Inflammatory macrophage (primary cell): Measurements from ENCODE around the gene RHOV.

Experiments
- DNase-seq, 2 donors: peaks; one replicate each; pipeline ENCODE4 v3.0.0-alpha.2; 2020 to 2022

RHOV gene

DNA sequence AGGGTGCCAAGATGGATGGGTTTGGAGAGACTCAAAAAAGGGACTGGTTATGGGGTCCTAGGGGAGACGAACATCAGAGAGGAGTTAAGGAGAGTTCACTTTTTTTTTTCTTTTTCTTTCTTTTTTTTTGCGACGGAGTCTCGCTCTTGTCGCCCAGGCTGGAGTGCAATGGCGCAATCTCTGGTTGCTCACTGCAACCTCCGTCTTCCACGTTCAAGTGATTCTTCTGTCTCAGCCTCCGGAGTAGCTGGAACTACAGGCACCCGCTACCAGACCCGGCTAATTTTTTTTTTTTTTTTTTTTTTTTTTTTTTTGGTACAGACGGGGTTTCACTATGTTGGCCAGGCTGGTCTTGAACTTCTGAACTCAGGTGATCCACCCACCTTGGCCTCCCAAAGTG, 29.0 kb downstream of the RHOV start:
- DNase-seq, result peak; percentile 48 to 51

DNA sequence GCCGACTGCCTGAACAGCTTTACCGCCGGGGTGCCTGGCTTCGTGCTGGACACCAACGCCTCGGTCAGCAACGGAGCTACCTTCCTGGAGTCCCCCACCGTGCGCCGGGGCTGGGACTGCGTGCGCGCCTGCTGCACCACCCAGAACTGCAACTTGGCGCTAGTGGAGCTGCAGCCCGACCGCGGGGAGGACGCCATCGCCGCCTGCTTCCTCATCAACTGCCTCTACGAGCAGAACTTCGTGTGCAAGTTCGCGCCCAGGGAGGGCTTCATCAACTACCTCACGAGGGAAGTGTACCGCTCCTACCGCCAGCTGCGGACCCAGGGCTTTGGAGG, 29.4 kb downstream of the RHOV start:
- peak; percentile 35 to 64 for DNase-seq

DNA sequence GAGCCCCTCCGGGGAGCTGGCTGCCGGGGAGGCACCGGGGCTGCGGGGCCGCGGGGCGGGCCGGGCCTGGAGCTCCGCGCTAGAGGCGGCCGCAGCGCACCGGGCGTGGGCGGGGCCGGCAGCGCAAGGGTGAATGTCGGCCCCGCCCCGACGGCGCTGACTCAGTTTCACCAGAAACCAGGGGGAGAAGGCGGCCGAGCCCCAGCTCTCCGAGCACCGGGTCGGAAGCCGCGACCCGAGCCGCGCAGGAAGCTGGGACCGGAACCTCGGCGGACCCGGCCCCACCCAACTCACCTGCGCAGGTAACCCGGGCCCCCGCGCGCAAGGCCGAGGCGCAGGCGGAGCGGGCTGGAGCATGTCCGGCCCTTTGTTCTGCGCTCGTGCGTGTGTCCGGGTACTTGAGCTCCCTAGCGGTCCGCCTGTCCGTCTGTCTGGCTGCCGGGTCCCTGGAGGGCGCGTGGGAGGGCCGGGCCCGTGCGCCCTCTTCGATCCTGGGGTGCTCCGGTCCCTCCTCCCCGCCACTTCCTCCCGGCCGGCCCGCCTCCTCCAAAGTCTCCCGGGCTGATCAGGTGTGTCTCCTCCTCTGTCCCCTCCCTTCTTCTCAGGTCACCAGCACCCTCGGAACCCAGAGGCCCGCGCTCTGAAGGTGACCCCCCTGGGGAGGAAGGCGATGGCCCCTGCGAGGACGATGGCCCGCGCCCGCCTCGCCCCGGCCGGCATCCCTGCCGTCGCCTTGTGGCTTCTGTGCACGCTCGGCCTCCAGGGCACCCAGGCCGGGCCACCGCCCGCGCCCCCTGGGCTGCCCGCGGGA, 29.9 kb downstream of the RHOV start, which contains the start of gene SPINT1:
Gene SPINT1, plus strand, starts transcription at position 164 of the 811 bp plus-strand sequence. Its CDS starts 507 bp downstream, at position 671.
- peak; percentile 28 to 63 for DNase-seq

DNA sequence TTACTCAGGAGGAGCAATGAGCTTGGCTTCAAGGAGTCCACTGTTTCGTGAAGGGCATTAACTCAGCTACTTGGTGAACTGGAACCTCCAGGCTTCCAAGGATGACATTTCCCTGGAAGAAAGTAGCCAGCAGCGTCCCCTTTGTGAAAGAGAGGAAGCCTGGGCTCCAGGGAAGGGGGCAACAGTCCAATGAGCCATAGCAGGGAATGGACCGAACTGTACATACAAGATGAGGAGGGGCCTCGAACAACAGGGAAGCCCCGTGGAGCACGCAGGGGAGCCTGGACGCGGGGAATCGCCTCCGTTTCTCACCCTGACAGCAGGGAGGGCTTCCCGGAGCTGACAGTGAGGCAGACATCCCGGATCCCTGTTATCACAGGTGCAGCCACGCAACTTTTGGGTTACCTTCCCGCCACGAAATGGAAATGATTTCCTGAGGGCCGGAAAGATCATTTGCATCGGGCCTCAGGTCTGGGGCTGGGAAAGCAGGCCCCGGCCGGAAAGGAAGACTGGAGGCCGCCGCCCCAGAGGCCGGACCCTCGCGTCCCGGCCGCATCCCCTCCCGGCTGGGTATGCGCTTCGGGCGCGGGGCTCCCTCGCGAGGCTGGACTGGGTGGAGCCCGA, 30.7 kb downstream of the RHOV start:
- no peak for DNase-seq

DNA sequence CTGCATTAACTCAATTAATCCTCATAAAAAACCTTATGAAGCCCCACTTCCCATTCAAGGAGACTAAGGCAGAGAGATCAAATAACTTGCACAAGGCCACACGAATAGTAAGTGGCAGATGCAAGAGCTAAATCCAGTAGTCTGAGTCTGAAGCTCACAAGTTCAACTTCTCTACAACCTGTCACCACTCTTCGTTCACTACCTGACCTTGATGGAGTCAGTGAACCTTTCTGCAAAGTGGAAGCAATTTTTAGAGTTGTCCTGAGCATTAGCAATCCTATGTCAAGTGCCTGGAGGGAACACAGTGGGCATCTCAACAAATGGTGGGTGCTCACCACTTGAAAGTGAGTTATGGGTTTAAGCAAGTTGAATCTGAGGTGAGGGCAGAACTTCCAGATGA, 32.3 kb downstream of the RHOV start:
- DNase-seq, result no peak

DNA sequence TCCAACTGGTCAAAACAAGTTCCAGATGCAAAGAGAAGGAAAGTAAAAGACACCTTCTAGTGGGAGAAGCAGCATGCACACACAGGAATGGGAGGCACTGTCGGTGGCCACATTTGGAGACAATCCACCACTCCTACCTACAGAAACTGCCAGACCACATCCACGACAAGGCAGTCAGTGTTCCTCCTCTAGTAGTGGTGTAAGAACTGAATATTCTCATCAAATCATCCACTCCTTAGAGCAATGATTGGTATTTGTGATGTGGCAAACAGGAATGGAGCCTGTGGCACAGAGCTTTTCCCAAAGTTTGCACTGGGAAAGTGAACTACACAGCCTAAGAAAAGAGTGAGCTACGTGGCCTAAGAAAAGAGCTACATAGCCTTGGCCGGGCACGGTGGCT, 35.3 kb downstream of the RHOV start:
- no peak for DNase-seq

DNA sequence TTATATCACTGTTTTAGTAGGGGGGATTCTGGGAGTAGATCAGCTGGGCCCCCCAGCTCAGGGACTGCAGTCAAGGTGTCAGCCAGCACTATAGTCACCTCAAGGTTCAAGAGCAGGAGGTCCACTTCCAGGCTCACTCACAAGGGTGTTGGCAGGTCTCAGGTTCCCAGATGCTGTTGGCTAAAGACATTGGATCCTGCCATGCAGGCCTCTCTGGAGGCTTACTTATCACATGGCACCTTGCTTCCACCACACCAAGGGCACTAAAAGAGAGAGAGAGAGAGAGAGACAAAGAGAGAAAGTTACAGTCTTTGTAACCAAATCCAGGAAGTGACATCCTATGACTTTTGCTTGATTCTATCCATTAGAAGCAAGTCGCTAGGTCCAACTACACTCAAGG, 38.0 kb downstream of the RHOV start:
- no peak for DNase-seq

DNA sequence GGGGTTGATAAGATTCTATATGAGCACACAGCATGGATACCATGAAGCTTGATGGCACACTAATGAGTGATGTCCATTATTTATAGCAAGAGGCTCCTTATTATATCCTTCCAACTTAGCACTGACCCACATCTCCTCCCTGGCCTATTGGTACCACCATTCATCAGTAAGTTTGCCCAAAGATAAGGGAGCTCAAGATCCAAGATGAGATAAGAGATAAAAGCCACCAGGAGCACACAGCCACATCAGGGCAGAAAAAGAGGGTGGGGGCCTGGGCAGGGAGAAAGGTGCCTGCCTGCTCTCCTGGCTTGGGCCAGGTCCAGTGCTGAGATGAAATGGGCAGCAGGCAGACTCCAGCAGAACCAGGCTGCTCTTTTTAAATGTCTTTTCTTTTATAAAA, 41.1 kb downstream of the RHOV start:
- no peak for DNase-seq

DNA sequence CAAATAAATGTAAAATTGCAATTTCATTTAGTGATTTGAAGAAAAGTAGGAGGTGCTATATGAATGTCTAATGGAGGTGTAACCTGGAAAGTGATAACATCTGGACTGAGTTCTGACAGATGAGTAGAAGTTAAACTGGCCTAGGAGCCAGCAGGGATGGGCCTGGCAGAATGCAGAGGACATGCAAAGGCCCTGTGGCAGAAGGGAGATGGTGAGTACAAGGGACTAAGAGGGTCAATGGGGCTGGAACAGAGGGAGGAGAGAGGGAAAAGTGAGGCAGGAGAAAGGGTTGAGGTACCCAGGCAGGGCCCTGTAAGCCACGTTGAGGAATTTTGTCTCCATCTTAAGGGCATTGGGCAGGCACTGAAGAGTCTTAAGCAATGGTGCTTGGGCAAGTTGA, 42.2 kb downstream of the RHOV start:
- DNase-seq, result no peak

DNA sequence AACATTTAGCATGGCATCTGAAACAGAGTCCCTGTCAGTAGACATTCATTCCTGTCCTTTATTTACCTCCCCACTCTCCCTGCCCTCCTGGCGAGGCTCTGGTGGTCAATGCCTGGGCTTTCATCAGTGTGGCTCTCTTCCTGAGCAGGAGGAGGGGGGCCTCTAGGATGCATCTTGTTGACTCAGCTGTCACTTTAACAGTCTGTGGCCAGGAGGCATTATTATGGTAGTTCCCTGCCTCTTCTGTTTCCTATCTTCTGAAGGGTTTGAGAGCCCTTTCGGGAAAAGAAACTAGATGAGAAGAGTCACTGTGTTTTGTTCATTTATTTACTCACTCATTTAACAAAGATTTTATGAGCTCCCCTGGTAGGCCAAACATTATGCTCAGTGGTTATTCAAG, 43.1 kb downstream of the RHOV start:
- DNase-seq, result no peak

DNA sequence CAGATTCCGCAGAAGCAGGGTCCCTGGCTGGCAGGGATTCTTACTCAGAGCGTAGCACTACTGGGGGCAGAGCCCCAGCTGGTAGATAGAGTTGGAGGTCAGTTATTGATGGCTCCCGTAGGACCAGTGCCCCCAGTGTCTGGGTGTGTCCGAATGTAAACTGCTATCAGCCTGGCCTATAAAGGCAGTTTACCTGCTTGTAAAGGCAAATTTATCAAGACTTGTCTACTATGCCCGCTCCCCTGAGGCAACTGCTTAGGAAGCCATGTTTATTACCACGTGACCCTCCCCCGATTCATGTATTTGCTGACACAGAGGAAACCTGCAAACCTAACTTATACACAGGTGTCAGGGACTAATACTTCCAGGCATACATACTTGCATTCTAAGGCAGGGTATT, 44.9 kb downstream of the RHOV start:
- DNase-seq, result no peak

DNA sequence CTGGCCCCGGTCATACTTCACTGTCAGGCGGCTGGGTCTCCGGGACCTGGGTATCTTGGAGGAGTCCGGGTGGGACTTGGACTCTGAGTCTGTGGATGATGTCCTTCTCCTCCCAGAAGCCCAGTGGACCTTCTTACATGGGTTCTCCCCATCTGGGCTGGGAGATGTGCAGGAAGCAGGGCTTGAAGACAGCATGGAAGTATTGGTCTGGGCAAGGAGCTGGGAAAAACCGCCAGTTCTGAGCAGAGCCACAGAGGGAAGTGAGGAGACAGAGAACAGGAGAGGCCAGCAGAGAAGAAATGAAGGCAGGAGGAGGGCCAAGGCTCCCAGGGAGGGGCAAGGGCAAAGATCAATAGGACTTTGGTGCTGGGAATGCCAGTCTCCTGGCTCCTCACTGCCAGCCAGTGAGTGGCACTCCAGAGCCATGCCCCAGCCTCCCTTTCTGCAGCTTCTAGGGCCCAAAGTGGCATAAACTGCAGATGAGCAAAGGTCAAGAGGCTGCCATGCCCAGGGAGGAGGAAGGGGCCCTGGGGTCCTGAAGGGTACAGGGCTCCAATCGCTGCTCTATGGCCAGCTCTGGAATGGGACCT, 45.5 kb downstream of the RHOV start, which contains the start of gene PPP1R14D:
Gene PPP1R14D, minus strand, starts transcription at position 262 of the 590 bp plus-strand sequence. Its CDS starts 67 bp downstream, at position 195.
- no peak for DNase-seq

DNA sequence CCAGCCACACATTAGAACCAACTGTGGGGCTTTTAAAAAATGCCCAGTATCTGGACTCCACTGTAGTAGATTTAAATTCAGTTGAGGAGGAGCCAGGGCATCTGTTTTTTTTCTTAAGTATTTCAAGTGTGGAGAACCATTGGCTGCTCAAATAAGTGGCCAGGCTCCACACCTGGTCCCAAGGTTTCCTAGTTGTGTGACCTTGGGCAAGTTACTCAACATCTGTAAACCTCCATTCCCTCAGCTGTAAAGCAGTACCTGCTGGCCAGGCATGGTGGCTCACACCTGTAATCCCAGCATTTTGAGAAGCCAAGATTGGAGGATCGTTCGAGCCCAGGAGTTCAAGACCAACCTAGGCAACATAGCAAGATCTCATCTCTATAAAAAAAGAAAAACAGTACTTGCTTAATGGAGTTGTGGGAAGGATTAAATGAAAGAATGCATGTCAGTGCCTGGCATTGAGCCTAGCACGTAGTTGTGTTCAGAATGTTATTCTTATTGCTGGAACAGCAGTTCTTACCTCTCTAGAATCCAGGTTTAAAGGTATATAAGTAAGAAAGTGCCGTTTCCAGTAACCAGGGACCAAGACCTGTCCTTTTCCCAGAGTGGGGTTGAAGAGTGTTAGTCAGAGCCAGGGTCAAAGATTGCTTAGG, 47.5 kb downstream of the RHOV start:
- no peak for DNase-seq

DNA sequence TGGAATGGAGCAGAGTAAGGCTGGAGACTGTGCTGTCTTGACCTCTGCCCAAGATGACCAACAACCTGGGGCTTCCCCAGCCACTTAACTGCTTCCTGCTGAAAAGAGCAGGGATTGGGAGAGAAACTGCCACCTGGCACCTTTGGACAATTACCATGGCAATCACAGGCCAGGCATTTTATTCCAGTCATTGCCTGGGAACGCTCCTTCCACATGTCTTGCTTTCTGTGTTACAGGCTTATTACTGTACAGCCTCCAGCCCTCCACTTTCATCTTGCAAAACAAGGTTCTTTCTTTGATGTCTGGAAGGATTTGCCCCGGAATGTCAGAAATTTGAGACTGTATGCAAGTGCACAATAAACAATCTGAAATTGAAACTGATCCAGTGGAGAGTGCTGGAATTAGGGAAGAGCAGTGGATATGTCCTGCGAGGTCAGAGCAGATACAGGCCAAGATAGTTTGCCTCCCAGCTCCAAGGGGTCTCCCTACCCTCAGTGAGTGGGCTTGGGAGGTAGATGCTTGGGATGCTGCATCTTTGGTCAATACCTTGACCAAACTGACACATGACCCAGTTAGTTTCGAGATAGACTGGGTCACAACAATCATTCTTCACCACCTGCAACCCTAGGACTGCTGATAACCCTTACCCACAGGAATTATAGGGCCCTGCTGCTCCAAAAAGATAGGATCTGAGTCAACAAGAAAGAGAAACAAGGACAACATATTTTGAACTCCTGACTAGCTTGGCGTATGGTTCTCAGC, 48.2 kb downstream of the RHOV start:
- DNase-seq, result no peak

DNA sequence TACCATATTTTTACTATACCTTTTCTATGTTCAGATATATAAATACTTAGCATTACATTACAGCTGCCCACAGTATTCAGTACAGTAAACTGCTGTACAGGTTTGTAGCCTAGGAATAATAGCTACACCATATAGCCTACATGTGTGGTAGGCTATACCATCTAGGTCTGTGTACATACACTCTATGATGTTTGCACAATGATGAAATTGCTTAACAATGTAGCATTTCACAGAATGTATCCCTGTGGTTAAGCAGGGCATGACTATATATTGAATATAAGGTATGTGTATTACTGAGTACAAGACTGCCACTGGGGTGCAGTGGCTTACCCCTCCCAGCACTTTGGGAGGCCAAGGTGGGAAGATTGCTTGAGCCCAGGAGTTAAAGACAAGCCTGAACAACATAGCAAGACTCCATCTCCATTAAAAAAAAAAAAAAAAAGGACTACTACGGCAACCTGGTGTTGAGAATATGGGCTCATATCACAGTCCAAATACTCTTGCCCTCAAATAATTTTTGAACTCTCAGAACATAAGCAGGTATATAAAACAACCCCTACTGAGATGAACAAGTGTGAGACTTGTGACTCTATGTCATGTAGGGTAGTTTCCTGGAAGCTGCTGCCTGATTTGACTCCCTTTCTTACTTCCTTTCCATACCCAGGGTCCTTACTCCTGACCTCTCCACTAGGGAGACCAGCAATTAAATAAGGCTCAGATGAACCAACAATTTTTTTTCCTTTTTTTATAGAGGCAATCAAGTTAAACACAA, 50.3 kb downstream of the RHOV start:
- DNase-seq, result peak; percentile 32 to 66
